WI38 (cell line): Measurements from ENCODE around the gene SMAD3.

Source experiments
- H3K4me3 ChIP-seq: 2 replicates; pipeline ENCODE4 v1.5.1; 2011; ENCODE audit warnings: low read depth, mild to moderate bottlenecking, control low read depth, low read length
- CTCF ChIP-seq: IDR thresholded peaks from 2 replicates; pipeline ENCODE4 v1.5.1; 2012; ENCODE audit warnings: low read depth, mild to moderate bottlenecking, control low read depth, low read length

SMAD3 gene

GRCh38 chr15:67047149-67047661, 18.2 kb upstream of the SMAD3 start:
- no peak for TF ChIP-seq CTCF
- no peak overlapping the region for H3K4me3 ChIP-seq

- TF ChIP-seq CTCF: no peak
- no peak overlapping the region for H3K4me3 ChIP-seq
Measured at GRCh38 chr15:67048281-67049279, 16.8 kb upstream of the SMAD3 start.

GRCh38 chr15:67049351-67050044, 15.9 kb upstream of the SMAD3 start:
- TF ChIP-seq CTCF: no peak
- no peak overlapping the region for H3K4me3 ChIP-seq

- H3K4me3 ChIP-seq: no peak overlapping the region
- no peak for TF ChIP-seq CTCF
Measured at GRCh38 chr15:67050062-67050461, 15.3 kb upstream of the SMAD3 start.

- no peak overlapping the region for H3K4me3 ChIP-seq
- TF ChIP-seq CTCF: no peak
Measured at GRCh38 chr15:67050522-67051087, 14.8 kb upstream of the SMAD3 start.

- no peak overlapping the region for H3K4me3 ChIP-seq
- TF ChIP-seq CTCF: no peak
Measured at GRCh38 chr15:67051088-67052045, 14.0 kb upstream of the SMAD3 start.
